ENCODE measurements around the gene ASCL5.
"Not testable (repeated sequence)": the region's sequence is repeated elsewhere in the genome, so short reads cannot be mapped to it uniquely, and the experiment has no call there.

ASCL5 gene, protein sequence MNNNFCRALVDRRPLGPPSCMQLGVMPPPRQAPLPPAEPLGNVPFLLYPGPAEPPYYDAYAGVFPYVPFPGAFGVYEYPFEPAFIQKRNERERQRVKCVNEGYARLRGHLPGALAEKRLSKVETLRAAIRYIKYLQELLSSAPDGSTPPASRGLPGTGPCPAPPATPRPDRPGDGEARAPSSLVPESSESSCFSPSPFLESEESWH

GRCh38 chr1:201126832-201127754 lies at the start of gene ASCL5:
Gene ASCL5 (minus strand): TSS chr1:201127184. CDS start chr1:201115372, 11,812 bp downstream.
- DNase-seq, result peak; percentile 60

- DNase-seq, result no peak
These were observed 49.0 kb upstream of the ASCL5 start for GRCh38 chr1:201175820-201176500.

- no peak for DNase-seq
These were observed 46.8 kb upstream of the ASCL5 start for GRCh38 chr1:201173736-201174135.

DNA sequence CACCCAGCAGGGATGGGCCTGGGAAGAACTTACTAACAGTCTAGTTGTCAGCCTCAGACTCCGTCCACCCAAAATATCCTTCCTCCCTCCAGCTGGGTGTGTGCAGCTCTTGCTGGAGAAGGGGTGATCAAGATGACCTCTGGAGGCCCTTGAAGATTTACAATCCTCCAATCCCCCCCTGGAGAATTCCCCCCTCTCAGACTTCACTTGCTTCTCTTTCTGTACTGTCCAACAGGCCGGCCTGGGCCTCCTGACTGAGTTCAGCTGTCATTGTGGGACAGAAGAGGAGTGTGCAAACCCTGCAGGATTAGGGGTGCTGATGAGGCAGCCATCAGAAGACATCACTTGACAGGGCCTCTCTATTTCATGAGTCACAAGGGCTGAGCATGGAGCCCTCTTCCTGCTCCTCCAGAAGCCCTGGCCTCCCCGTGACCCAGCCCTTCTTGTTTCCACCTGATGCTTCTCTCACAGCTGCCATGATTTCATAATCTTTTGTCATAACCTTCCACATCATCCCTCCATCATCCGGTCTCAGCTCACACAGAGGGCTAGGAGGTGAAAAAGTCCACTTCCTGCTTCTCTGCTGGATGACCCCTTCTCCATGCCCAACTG lies 46.1 kb upstream of the ASCL5 start:
- DNase-seq, result no peak

DNA sequence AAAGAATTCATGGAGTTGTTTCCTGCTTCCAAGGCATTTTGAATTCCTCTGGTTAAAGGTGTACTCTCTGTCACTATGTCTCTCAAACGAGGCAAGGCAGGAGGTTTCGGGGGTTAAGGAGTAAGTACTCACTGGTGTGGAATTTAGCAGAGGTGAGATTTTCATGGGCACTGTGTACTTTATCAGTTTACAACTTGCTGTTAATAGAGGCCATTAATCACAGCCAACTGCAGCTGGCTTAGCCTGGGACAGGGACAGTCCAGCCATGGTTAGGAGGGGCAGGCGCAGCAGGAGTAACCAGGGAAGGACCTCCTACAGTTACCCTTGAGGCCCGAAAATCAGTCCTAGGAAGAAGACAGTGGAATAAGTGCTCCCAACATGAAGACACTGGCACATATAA lies 45.3 kb upstream of the ASCL5 start:
- DNase-seq, result no peak

- DNase-seq, result peak; percentile 79
These were observed 44.4 kb upstream of the ASCL5 start for GRCh38 chr1:201171063-201172036.

DNA sequence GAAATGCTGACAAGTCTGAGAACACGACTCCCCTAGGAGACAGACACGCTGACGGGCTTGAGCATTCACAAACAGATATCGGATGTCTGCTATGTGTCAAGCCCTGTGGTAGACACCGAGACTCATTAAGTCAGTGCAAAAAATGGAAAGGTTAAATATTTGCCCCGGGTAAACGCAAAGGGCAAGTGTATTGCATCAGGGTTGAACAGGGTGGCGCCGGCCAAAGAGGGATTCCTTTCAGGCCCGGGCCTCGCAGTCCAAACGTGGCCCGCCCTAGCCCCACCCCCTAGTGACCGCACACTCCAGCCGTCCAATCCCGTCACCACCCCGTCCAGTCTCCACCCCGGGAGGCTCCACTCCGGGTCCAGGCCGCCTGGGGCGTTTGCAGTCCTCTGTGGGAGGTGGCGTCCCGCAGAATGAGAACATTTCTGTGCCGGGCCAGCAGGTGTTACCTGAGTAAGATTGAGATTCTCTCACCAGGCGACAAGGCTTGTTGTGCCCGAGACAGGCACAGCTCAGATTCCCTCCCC lies 43.6 kb upstream of the ASCL5 start:
- DNase-seq, result peak; percentile 97

- no peak for DNase-seq
These were observed 43.1 kb upstream of the ASCL5 start for GRCh38 chr1:201169971-201170532.

DNA sequence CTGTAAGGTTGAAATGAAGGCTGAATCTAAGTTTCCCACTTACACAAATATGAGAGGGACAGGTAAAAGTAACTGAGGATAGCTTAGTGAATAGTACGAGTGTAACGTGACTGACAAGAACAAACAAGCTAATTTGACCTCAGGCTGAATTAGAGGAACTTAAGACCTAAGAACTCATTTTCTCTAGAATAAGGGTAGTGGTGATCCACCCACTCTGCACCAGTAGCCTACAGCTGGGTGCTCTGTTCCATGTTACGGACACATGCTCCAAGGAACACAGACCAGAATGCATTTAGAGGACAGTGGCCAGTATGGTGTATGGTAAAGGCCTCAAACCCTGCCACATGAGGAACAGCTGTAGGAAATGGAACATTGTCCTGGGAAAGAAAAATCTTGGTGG lies 42.2 kb upstream of the ASCL5 start:
- no peak for DNase-seq

DNA sequence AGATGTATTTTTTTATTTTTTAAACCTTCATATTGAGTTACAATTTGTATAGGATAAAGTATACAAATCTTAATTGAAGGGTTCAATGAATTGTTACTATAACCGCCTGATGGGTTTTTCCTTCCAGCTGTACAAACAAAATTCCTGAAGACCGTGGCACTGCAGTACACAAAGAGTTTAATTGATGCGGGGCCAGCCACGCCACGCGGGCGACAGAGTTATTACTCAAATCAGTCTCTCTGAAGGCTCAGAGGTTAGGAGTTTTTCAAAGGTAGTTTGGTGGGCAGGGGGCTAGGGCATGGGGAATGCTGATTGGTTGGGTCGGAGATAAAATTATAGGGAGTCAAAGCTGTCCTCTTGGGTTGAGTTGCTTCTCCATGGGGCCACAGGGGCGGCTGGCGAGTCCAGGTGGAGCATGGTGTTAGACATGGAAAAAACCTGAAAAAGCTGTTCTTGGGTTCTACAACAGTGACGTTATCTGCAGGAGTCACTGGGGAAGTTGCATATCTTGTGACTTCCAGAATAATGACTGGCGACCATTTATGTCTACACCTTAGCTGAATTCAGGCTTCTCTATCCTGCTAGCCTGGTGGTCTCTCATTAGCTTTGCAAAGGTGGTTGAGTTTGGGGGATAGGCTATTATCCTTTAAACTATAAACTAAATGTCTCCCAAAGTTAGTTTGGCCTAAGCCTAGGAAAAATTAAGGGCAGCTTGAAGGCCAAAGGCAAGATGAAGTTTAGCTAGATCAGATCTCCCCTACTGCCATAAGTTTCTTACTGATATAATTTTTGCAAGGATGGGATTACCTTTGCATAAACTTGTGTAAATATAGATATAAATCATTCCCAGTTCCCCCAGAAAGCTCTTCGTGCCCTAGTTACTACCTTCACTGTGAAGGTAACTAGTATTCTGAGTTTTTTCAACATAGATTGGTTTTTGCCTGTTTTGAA lies 40.3 kb upstream of the ASCL5 start:
- peak; percentile 73 for DNase-seq

- no peak for DNase-seq
These were observed 37.7 kb upstream of the ASCL5 start for GRCh38 chr1:201164645-201165044.

- DNase-seq, result no peak
These were observed 36.7 kb upstream of the ASCL5 start for GRCh38 chr1:201163707-201164106.

- not testable (repeated sequence) for DNase-seq
These were observed 36.1 kb upstream of the ASCL5 start for GRCh38 chr1:201163036-201163435.

DNA sequence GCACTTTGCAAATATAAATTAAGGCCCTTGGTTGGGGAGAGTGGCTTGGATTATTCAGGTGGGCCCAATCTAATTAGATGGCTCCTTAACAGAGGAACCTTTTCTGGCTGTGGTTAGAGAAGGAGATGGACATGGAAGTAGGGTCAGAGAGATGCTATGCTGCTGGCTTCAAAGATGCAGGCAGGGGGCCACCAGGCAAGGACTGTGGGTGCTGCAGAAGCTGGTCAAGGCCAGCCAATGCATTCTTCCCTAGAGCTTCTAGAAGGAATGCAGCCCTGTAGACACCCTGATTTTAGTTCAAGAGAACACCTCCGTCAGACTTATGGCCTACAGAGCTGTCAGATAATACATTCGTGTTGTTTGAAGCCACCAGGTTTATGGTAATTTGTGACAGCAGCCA lies 31.0 kb upstream of the ASCL5 start:
- no peak for DNase-seq

DNA sequence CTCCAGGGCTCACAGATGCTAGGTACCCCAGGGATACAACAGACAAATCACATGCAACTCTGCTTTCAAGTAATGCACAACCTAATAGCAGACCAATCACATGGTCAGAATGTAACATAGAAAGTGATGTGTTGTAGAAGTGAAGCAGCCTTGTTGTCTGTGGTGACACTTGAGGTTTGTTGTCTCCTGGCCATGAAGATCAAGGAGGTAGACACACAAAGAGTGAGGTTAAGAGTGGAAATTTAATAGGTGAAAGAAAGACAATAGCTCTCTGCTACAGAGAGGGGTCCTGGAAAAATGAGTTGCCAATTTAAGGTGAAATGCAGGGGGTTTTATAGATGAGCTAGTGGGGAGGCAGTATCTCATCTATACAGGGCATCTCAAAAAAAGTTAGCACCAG lies 29.8 kb upstream of the ASCL5 start:
- no peak for DNase-seq

GRCh38 chr1:201156346-201156745 lies 29.4 kb upstream of the ASCL5 start:
- DNase-seq, result no peak

GRCh38 chr1:201155354-201155753 lies 28.4 kb upstream of the ASCL5 start:
- no peak for DNase-seq

DNA sequence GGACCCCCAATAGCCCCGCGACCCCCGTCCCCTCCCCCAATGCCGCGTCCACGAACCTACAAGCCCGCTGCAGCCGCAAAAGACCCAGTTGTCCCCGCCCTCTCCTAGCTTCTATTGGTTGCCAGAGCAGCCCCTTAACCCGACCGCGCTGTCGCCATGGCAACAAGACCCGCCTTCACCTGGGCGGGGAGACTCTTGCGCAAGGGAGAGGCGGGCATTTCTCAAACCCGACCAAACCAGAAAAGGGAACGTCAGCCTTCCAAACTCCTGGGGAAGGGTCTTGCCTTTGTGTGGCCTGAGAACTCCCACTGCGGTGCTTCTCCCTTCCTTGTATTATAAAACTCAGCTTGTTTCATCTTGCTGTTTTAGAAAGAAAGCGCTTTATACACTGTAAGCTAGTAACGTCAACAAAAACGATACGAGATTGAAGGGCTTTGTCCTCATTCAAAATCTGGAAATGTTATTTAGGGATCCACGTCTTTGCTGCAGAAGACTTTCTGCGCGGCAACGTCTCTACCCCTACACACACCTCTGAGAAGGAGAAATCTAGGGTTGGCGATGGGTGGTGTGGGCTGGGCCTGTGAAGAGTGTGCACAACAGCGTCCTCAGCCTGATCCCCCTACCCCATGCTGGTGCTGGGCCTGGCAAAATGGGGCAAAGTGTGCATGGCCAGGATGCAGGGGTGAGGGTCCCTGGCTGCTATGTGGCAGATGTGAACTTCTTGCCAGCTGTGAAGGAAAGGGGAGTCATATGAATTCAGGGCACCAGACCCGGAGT lies 27.6 kb upstream of the ASCL5 start, which contains the start of gene TMEM9:
Gene TMEM9, minus strand, starts transcription at position 86 of the 777 bp plus-strand sequence. CDS start 551 bp downstream, outside the sequence.
- DNase-seq, result peak; percentile 89

Data from NCI-H510A treated with DMSO at 0.1 percent for 48 hours (cell line).